HG03460 (cell line): ENCODE measurements around the gene SLC35F1.

Experiments
- ATAC-seq: cut with Tn5 transposase; IDR thresholded peaks from one replicate; pipeline ENCODE4 v1.9.1; 2021; ENCODE audit not compliant: unreplicated experiment

Gene SLC35F1

GRCh38 chr6:118186672-118187567, 279.9 kb downstream of the SLC35F1 start:
- peak; percentile 56 for ATAC-seq

- peak; percentile 33 for ATAC-seq
These were observed 280.6 kb downstream of the SLC35F1 start for GRCh38 chr6:118187568-118188164.

GRCh38 chr6:118188561-118188960, 281.5 kb downstream of the SLC35F1 start:
- no peak for ATAC-seq

- no peak for ATAC-seq
These were observed 290.5 kb downstream of the SLC35F1 start for GRCh38 chr6:118197539-118197938.

- no peak for ATAC-seq
These were observed 291.7 kb downstream of the SLC35F1 start for GRCh38 chr6:118198746-118199145.

- ATAC-seq: no peak
These were observed 293.1 kb downstream of the SLC35F1 start for GRCh38 chr6:118200160-118200559.

GRCh38 chr6:118202517-118202916, 295.5 kb downstream of the SLC35F1 start:
- ATAC-seq: no peak

GRCh38 chr6:118203545-118203944, 296.5 kb downstream of the SLC35F1 start:
- ATAC-seq: no peak

GRCh38 chr6:118206221-118206620, 299.2 kb downstream of the SLC35F1 start:
- no peak for ATAC-seq

- ATAC-seq: no peak
These were observed 300.9 kb downstream of the SLC35F1 start for GRCh38 chr6:118207947-118208346.

GRCh38 chr6:118212451-118213173, 305.5 kb downstream of the SLC35F1 start:
- ATAC-seq: no peak

GRCh38 chr6:118215269-118215668, 308.2 kb downstream of the SLC35F1 start:
- no peak for ATAC-seq

GRCh38 chr6:118216751-118217150, 309.7 kb downstream of the SLC35F1 start:
- no peak for ATAC-seq

- ATAC-seq: no peak
These were observed 311.1 kb downstream of the SLC35F1 start for GRCh38 chr6:118218156-118218555.

GRCh38 chr6:118220429-118221128, 313.5 kb downstream of the SLC35F1 start:
- no peak for ATAC-seq

- no peak for ATAC-seq
These were observed 316.3 kb downstream of the SLC35F1 start for GRCh38 chr6:118223316-118223715.

GRCh38 chr6:118228886-118229285, 321.8 kb downstream of the SLC35F1 start:
- no peak for ATAC-seq

GRCh38 chr6:118240878-118241528, 333.9 kb downstream of the SLC35F1 start:
- peak; percentile 75 for ATAC-seq

GRCh38 chr6:118246406-118246805, 339.3 kb downstream of the SLC35F1 start:
- no peak for ATAC-seq

GRCh38 chr6:118248171-118248570, 341.1 kb downstream of the SLC35F1 start:
- ATAC-seq: no peak

GRCh38 chr6:118249680-118250079, 342.6 kb downstream of the SLC35F1 start:
- ATAC-seq: no peak
